Measurements from ENCODE around the gene HS3ST3B1.

Gene HS3ST3B1

GRCh38 chr17:14308636-14308964 is 7.7 kb downstream of the HS3ST3B1 start:
- no peaks in the 10 kb centered on the region for H3K36me3 ChIP-seq (ENCODE audit: control insufficient read depth, low read length)
- no peaks in the 10 kb centered on the region for H3K79me2 ChIP-seq (ENCODE audit: control insufficient read depth, low read length)
- H3K9me3 ChIP-seq (ENCODE audit: control insufficient read depth, insufficient read depth, low read length), result no peaks in the 10 kb centered on the region
- no peaks in the 10 kb centered on the region for H3F3A ChIP-seq (ENCODE audit: control insufficient read depth, insufficient read depth)
- no peak overlapping the region for H3K4me2 ChIP-seq (ENCODE audit: low read length)
- no peaks in the 10 kb centered on the region for H3K27me3 ChIP-seq (ENCODE audit: control insufficient read depth, low read length)
- H3K4me3 ChIP-seq (ENCODE audit: low read length), result no peak overlapping the region
- no peaks in the 10 kb centered on the region for H3K9me2 ChIP-seq (replicated peaks; ENCODE audit: control insufficient read depth, low read length)
- TF ChIP-seq EZH2phosphoT487 (IDR thresholded peaks at IDR 0.05; ENCODE audit: borderline replicate concordance, low read length) (no peak), CTCF (IDR thresholded peaks at IDR 0.05; ENCODE audit: low read depth, low read length, poor library complexity, severe bottlenecking) (no peak)
- no peaks in the 10 kb centered on the region for H3K4me1 ChIP-seq (ENCODE audit: control insufficient read depth, low read length)
- no peaks in the 10 kb centered on the region for H4K20me1 ChIP-seq (ENCODE audit: control insufficient read depth, insufficient read depth, low read depth, low read length)
- H3K27ac ChIP-seq (ENCODE audit: low read depth, low read length), result no peak overlapping the region

- no peaks in the 10 kb centered on the region for H3K4me1 ChIP-seq (ENCODE audit: control insufficient read depth, low read length)
- TF ChIP-seq CTCF (IDR thresholded peaks at IDR 0.05; ENCODE audit: low read depth, low read length, poor library complexity, severe bottlenecking), result no peak
- TF ChIP-seq EZH2phosphoT487 (IDR thresholded peaks at IDR 0.05; ENCODE audit: borderline replicate concordance, low read length), result no peak
- H3K9me3 ChIP-seq (ENCODE audit: control insufficient read depth, insufficient read depth, low read length), result no peaks in the 10 kb centered on the region
- H3K9me2 ChIP-seq (replicated peaks; ENCODE audit: control insufficient read depth, low read length), result no peaks in the 10 kb centered on the region
- H3K36me3 ChIP-seq (ENCODE audit: control insufficient read depth, low read length), result no peaks in the 10 kb centered on the region
- no peak overlapping the region for H3K27ac ChIP-seq (ENCODE audit: low read depth, low read length)
- H3K4me2 ChIP-seq (ENCODE audit: low read length), result no peak overlapping the region
- no peak overlapping the region for H3K4me3 ChIP-seq (ENCODE audit: low read length)
- H3K79me2 ChIP-seq (ENCODE audit: control insufficient read depth, low read length), result no peaks in the 10 kb centered on the region
- H4K20me1 ChIP-seq (ENCODE audit: control insufficient read depth, insufficient read depth, low read depth, low read length), result no peaks in the 10 kb centered on the region
- H3K27me3 ChIP-seq (ENCODE audit: control insufficient read depth, low read length), result no peaks in the 10 kb centered on the region
- H3F3A ChIP-seq (ENCODE audit: control insufficient read depth, insufficient read depth), result no peaks in the 10 kb centered on the region
Measured at GRCh38 chr17:14308965-14309879, 8.3 kb downstream of the HS3ST3B1 start.

GRCh38 chr17:14310101-14310500 is 9.2 kb downstream of the HS3ST3B1 start:
- no peaks in the 10 kb centered on the region for H3K9me3 ChIP-seq (ENCODE audit: control insufficient read depth, insufficient read depth, low read length)
- H3F3A ChIP-seq (ENCODE audit: control insufficient read depth, insufficient read depth), result no peaks in the 10 kb centered on the region
- H3K36me3 ChIP-seq (ENCODE audit: control insufficient read depth, low read length), result no peaks in the 10 kb centered on the region
- no peaks in the 10 kb centered on the region for H3K4me1 ChIP-seq (ENCODE audit: control insufficient read depth, low read length)
- TF ChIP-seq CTCF (IDR thresholded peaks at IDR 0.05; ENCODE audit: low read depth, low read length, poor library complexity, severe bottlenecking) (no peak), EZH2phosphoT487 (IDR thresholded peaks at IDR 0.05; ENCODE audit: borderline replicate concordance, low read length) (no peak)
- no peak overlapping the region for H3K4me2 ChIP-seq (ENCODE audit: low read length)
- no peak overlapping the region for H3K27ac ChIP-seq (ENCODE audit: low read depth, low read length)
- H4K20me1 ChIP-seq (ENCODE audit: control insufficient read depth, insufficient read depth, low read depth, low read length), result no peaks in the 10 kb centered on the region
- no peaks in the 10 kb centered on the region for H3K27me3 ChIP-seq (ENCODE audit: control insufficient read depth, low read length)
- no peak overlapping the region for H3K4me3 ChIP-seq (ENCODE audit: low read length)
- H3K9me2 ChIP-seq (replicated peaks; ENCODE audit: control insufficient read depth, low read length), result no peaks in the 10 kb centered on the region
- no peaks in the 10 kb centered on the region for H3K79me2 ChIP-seq (ENCODE audit: control insufficient read depth, low read length)
